ENCODE results near the gene STRBP. TPM values are rescaled to one million over a fixed set of nuclear protein-coding genes. Genes with fewer than 3 reads are reported as not detected.

STRBP gene
- total RNA-seq, 1 donor from 2014 or later = 17.3 TPM

- Mint-ChIP-seq H3K4me3 (ENCODE audit: unreplicated experiment) (no peak overlapping the region), H3K4me1 (ENCODE audit: unreplicated experiment) (no peaks in the 10 kb centered on the region), H3K36me3 (ENCODE audit: unreplicated experiment) (peaks cover 26% of the 10 kb centered on the region), H3K27ac (ENCODE audit: unreplicated experiment) (no peak overlapping the region), H3K9me3 (ENCODE audit: unreplicated experiment) (no peaks in the 10 kb centered on the region), H3K27me3 (ENCODE audit: unreplicated experiment) (no peaks in the 10 kb centered on the region)
- no peak for DNase-seq (ENCODE audit: extremely low spot score, unreplicated experiment)
- no peak for TF ChIP-seq CTCF (IDR thresholded peaks at IDR 0.05)
Observed at GRCh38 chr9:123111427-123112014, 156.9 kb downstream of the STRBP start.

- Mint-ChIP-seq H3K4me3 (ENCODE audit: unreplicated experiment) (no peak overlapping the region), H3K9me3 (ENCODE audit: unreplicated experiment) (no peaks in the 10 kb centered on the region), H3K4me1 (ENCODE audit: unreplicated experiment) (no peaks in the 10 kb centered on the region), H3K36me3 (ENCODE audit: unreplicated experiment) (peaks cover 40% of the 10 kb centered on the region), H3K27me3 (ENCODE audit: unreplicated experiment) (no peaks in the 10 kb centered on the region), H3K27ac (ENCODE audit: unreplicated experiment) (no peak overlapping the region)
- no peak for TF ChIP-seq CTCF (IDR thresholded peaks at IDR 0.05)
- DNase-seq (ENCODE audit: extremely low spot score, unreplicated experiment) = no peak
Observed at GRCh38 chr9:123109540-123110279, 158.7 kb downstream of the STRBP start.

- no peak for TF ChIP-seq CTCF (IDR thresholded peaks at IDR 0.05)
- Mint-ChIP-seq H3K27me3 (ENCODE audit: unreplicated experiment) (no peaks in the 10 kb centered on the region), H3K27ac (ENCODE audit: unreplicated experiment) (no peak overlapping the region), H3K36me3 (ENCODE audit: unreplicated experiment) (peaks cover 45% of the 10 kb centered on the region), H3K9me3 (ENCODE audit: unreplicated experiment) (no peaks in the 10 kb centered on the region), H3K4me3 (ENCODE audit: unreplicated experiment) (no peak overlapping the region), H3K4me1 (ENCODE audit: unreplicated experiment) (no peaks in the 10 kb centered on the region)
- no peak for DNase-seq (ENCODE audit: extremely low spot score, unreplicated experiment)
Observed at GRCh38 chr9:123108976-123109375, 159.4 kb downstream of the STRBP start.

GRCh38 chr9:123107639-123108285 lies 160.6 kb downstream of the STRBP start:
- TF ChIP-seq CTCF (IDR thresholded peaks at IDR 0.05) = no peak
- no peak overlapping the region for H3K4me3 Mint-ChIP-seq (ENCODE audit: unreplicated experiment)
- no peak for DNase-seq (ENCODE audit: extremely low spot score, unreplicated experiment)
- H3K36me3 Mint-ChIP-seq (ENCODE audit: unreplicated experiment) = peaks cover 50% of the 10 kb centered on the region
- H3K27me3 Mint-ChIP-seq (ENCODE audit: unreplicated experiment) = no peaks in the 10 kb centered on the region
- H3K4me1 Mint-ChIP-seq (ENCODE audit: unreplicated experiment) = no peaks in the 10 kb centered on the region
- H3K9me3 Mint-ChIP-seq (ENCODE audit: unreplicated experiment) = no peaks in the 10 kb centered on the region
- H3K27ac Mint-ChIP-seq (ENCODE audit: unreplicated experiment) = no peak overlapping the region

- H3K4me3 Mint-ChIP-seq (ENCODE audit: unreplicated experiment) = no peak overlapping the region
Observed at GRCh38 chr9:123105490-123105889, 162.9 kb downstream of the STRBP start.

More at GRCh38 chr9:123105490-123105889, 162.9 kb downstream of the STRBP start:
- Mint-ChIP-seq H3K36me3 (ENCODE audit: unreplicated experiment) (peaks cover 67% of the 10 kb centered on the region), H3K27ac (ENCODE audit: unreplicated experiment) (no peak overlapping the region), H3K4me1 (ENCODE audit: unreplicated experiment) (peaks cover 9% of the 10 kb centered on the region), H3K27me3 (ENCODE audit: unreplicated experiment) (no peaks in the 10 kb centered on the region), H3K9me3 (ENCODE audit: unreplicated experiment) (no peaks in the 10 kb centered on the region)
- DNase-seq (ENCODE audit: extremely low spot score, unreplicated experiment) = no peak
- TF ChIP-seq CTCF (IDR thresholded peaks at IDR 0.05) = no peak
